ENCODE results near the gene SNX7.

- no peak for TF ChIP-seq CTCF (IDR thresholded peaks at IDR 0.05)
- no peak for TF ChIP-seq EP300 (IDR thresholded peaks at IDR 0.05; ENCODE audit: borderline replicate concordance in 1 of 2, low read depth in 1 of 2, low read length in 1 of 2)
- TF ChIP-seq POLR2AphosphoS5 (IDR thresholded peaks at IDR 0.05; ENCODE audit: low read depth, low read length): no peak
- TF ChIP-seq EZH2phosphoT487 (IDR thresholded peaks at IDR 0.05; ENCODE audit: borderline replicate concordance, low read depth): no peak
- TF ChIP-seq PBX3 (IDR thresholded peaks at IDR 0.05): no peak
- TF ChIP-seq RAD21 (IDR thresholded peaks at IDR 0.05; ENCODE audit: low read length): no peak
- no peak for TF ChIP-seq ELF1 (IDR thresholded peaks at IDR 0.05)
- no peak for TF ChIP-seq TEAD4 (IDR thresholded peaks at IDR 0.05; ENCODE audit: borderline replicate concordance, insufficient read depth)
- TF ChIP-seq NFIC (IDR thresholded peaks at IDR 0.05; ENCODE audit: borderline replicate concordance): no peak
- no peak for TF ChIP-seq YY1 (IDR thresholded peaks at IDR 0.05; ENCODE audit: low read depth)
- TF ChIP-seq USF2 (IDR thresholded peaks at IDR 0.05; ENCODE audit: borderline replicate concordance, low read depth, low read length): no peak
- TF ChIP-seq CHD2 (IDR thresholded peaks at IDR 0.05; ENCODE audit: low read length, partially characterized antibody): no peak
- no peak for TF ChIP-seq SIN3A (IDR thresholded peaks at IDR 0.05; ENCODE audit: borderline replicate concordance, low read depth, low read length)
- no peak for TF ChIP-seq RCOR1 (IDR thresholded peaks at IDR 0.05; ENCODE audit: low read length)
These were observed 72.2 kb downstream of the SNX7 start for GRCh38 chr1:98733782-98734112.
